Smooth muscle cell (in vitro differentiated cells): ENCODE results near the gene SYTL3. TPM values are rescaled to one million over a fixed set of nuclear protein-coding genes. Genes with fewer than 3 reads are reported as not detected.
A peak's percentile ranks its signal among the peaks of the same experiment; 100 is the strongest.

Experiments used
- DNase-seq: peaks from one replicate; lab custom pipeline; 2025; ENCODE audit not compliant: unreplicated experiment; lab: John Stamatoyannopoulos, UW
- H2AFZ ChIP-seq: fragments of 200-600 bp; sonication (generic); 2 replicates; pipeline ENCODE4 v1.6.0; 2016; ENCODE audit warnings: antibody characterized with exemption, low read depth, mild to moderate bottlenecking
- H3F3A ChIP-seq: fragments of 200-600 bp; sonication (generic); 2 replicates; pipeline ENCODE4 v1.6.0; 2017; ENCODE audit warnings: antibody characterized with exemption, low read depth
- H3K27ac ChIP-seq: fragments of 200-600 bp; sonication (generic); 2 replicates; pipeline ENCODE4 v1.5.1; 2016; ENCODE audit warnings: low read depth, mild to moderate bottlenecking
- H3K27me3 ChIP-seq: fragments of 200-600 bp; sonication (generic); 2 replicates; pipeline ENCODE4 v1.6.1; 2016; ENCODE audit warnings: low read depth, mild to moderate bottlenecking
- H3K36me3 ChIP-seq: fragments of 200-600 bp; sonication (generic); 2 replicates; pipeline ENCODE4 v1.5.1; 2016; ENCODE audit warnings: low read depth
- H3K4me1 ChIP-seq: fragments of 200-600 bp; sonication (generic); 2 replicates; pipeline ENCODE4 v1.5.1; 2016; ENCODE audit warnings: low read depth
- H3K4me2 ChIP-seq: fragments of 200-600 bp; sonication (generic); 2 replicates; pipeline ENCODE4 v1.6.0; 2016; ENCODE audit warnings: mild to moderate bottlenecking
- H3K4me3 ChIP-seq: fragments of 200-600 bp; sonication (generic); 2 replicates; pipeline ENCODE4 v1.5.1; 2016; ENCODE audit warnings: mild to moderate bottlenecking
- H3K79me2 ChIP-seq: fragments of 200-600 bp; sonication (generic); 2 replicates; pipeline ENCODE4 v1.6.0; 2016; ENCODE audit warnings: low read depth, mild to moderate bottlenecking
- H3K9ac ChIP-seq: fragments of 200-600 bp; sonication (generic); 2 replicates; pipeline ENCODE4 v1.6.0; 2016; ENCODE audit warnings: low read depth
- H3K9me3 ChIP-seq: fragments of 200-600 bp; sonication (generic); replicated peaks from 2 replicates; pipeline ENCODE4 v1.5.1; 2016; ENCODE audit warnings: low read depth
- H4K20me1 ChIP-seq: fragments of 200-600 bp; sonication (generic); 2 replicates; pipeline ENCODE4 v1.6.0; 2016; ENCODE audit warnings: low read depth
- WGBS: methylation state at CpG from one replicate; pipeline ENCODE4 v1.1.7; 2016; ENCODE audit warnings: low lambda C conversion rate; 5-methylcytosine and 5-hydroxymethylcytosine counted together
- polyA plus RNA-seq: library from polyadenylated mRNA; unstranded; fragments of >200 nt; fragmentation: Nextera tagmentation; extraction: Ambion mirVana; gene quantifications from 2 replicates; pipeline ENCODE4 v1.2.1, GENCODE V29; 2016
- total RNA-seq: library from RNA; depleted of rRNA; stranded (reverse); fragments of >200 nt; gene quantifications from 2 replicates; pipeline ENCODE4 v1.2.3, GENCODE V29; 2014
- TF ChIP-seq, protein P1 (sequence below): fragments of 200-600 bp; sonication (generic); IDR thresholded peaks from 2 replicates; pipeline ENCODE4 v1.5.1; 2017; ENCODE audit warnings: borderline replicate concordance, mild to moderate bottlenecking, antibody characterized with exemption; ENCODE audit not compliant: insufficient read depth, poor library complexity, severe bottlenecking

Gene SYTL3
- total and polyA plus RNA-seq, 2 experiments from 2014 or later: 0.13 to 1.2 TPM

DNA sequence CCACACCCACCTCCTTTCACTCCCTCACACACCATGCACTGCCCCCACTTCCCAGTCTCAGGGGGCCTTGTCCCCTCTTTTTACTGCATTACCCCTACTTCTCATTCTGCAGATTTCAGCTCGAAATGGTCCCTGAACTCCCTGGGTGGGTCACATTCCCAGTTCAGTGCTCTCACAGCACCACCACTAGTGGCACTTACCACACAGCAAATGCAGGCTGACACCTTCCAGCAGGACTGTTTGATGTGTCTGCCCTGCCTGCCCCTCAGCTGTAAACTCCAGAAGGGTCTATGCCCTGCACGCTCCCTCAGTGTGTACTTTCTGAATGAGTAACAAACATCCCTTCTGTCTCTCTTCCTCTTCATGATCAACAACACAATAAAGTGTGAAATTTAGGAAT, 9.3 kb upstream of the SYTL3 start:
- 84% methylated on average over 2 of the region's 2 CpGs for WGBS
- Histone ChIP-seq H3K27me3 (no peaks in the 10 kb centered on the region), H3K27ac (no peak overlapping the region), H3K79me2 (peaks cover 49% of the 10 kb centered on the region), H3K36me3 (no peaks in the 10 kb centered on the region), H4K20me1 (peaks cover 51% of the 10 kb centered on the region), H3K4me3 (no peak overlapping the region), H3K4me2 (no peak overlapping the region), H3F3A (no peaks in the 10 kb centered on the region), H3K4me1 (peaks cover 13% of the 10 kb centered on the region), H3K9ac (peak overlapping the region; percentile 11), H3K9me3 (no peaks in the 10 kb centered on the region), H2AFZ (no peak overlapping the region)
- DNase-seq: no peak
- TF ChIP-seq, protein P1, sequence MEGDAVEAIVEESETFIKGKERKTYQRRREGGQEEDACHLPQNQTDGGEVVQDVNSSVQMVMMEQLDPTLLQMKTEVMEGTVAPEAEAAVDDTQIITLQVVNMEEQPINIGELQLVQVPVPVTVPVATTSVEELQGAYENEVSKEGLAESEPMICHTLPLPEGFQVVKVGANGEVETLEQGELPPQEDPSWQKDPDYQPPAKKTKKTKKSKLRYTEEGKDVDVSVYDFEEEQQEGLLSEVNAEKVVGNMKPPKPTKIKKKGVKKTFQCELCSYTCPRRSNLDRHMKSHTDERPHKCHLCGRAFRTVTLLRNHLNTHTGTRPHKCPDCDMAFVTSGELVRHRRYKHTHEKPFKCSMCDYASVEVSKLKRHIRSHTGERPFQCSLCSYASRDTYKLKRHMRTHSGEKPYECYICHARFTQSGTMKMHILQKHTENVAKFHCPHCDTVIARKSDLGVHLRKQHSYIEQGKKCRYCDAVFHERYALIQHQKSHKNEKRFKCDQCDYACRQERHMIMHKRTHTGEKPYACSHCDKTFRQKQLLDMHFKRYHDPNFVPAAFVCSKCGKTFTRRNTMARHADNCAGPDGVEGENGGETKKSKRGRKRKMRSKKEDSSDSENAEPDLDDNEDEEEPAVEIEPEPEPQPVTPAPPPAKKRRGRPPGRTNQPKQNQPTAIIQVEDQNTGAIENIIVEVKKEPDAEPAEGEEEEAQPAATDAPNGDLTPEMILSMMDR: no peak

DNA sequence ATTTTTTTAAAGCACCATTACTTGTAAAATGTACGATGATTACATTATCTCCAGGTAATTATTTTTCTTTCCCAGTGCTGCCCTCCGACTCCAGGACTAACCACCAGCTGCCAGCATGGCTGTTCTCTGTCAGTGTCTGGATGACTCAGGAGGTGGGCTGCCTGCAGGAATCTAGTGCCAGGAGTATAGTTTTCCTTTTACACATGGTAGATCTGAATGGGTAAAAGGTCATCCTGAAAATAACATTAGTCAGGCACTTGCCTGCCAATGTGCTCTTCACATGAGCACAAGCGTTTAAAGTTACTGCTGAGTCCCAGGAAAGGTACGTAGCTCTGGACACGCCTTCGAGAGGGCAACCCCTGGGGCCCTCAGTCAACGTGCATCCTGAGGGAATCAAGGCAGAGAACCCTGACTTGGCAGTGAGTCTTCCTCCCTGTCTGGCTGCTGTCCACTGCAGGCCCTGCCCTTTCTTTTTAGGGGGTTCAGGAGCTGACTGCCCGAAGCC, 7.7 kb upstream of the SYTL3 start:
- Histone ChIP-seq H3K4me1 (peaks cover 13% of the 10 kb centered on the region), H3K79me2 (peaks cover 49% of the 10 kb centered on the region), H3K9me3 (no peaks in the 10 kb centered on the region), H3K36me3 (no peaks in the 10 kb centered on the region), H2AFZ (no peak overlapping the region), H3K27me3 (no peaks in the 10 kb centered on the region), H3K4me3 (no peak overlapping the region), H3K27ac (peak overlapping the region; percentile 99), H3F3A (no peaks in the 10 kb centered on the region), H4K20me1 (peaks cover 51% of the 10 kb centered on the region), H3K4me2 (peak overlapping the region; percentile 95), H3K9ac (no peak overlapping the region)
- TF ChIP-seq, protein P1: no peak
- WGBS: 52% methylated on average over 8 of the region's 8 CpGs
- DNase-seq: no peak

DNA sequence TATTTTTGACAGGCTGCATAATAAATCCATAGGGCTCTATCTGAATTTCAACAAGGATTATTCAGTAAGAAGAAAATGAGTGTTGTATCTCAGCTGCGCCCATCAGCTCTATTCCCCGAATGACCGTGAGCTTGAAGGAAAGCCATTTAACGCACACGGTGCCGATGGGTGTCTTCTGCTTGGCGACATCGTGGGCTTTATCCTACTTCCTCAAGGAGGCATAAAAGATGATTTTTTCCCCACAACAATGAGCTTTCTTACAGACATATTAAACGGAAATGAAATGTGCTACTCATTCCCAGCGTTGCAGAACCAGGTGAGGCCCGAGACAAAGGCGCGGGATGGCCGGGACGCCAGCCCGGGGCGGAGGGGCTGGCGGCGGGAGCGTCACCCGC, 6.0 kb upstream of the SYTL3 start:
- Histone ChIP-seq H3K4me3 (peak overlapping the region; percentile 97), H3F3A (no peaks in the 10 kb centered on the region), H3K4me2 (peak overlapping the region; percentile 95), H3K27me3 (no peaks in the 10 kb centered on the region), H3K79me2 (peaks cover 49% of the 10 kb centered on the region), H2AFZ (peak overlapping the region; percentile 91), H4K20me1 (peaks cover 42% of the 10 kb centered on the region), H3K36me3 (no peaks in the 10 kb centered on the region), H3K4me1 (peaks cover 15% of the 10 kb centered on the region), H3K27ac (peak overlapping the region; percentile 99), H3K9ac (peak overlapping the region; percentile 99), H3K9me3 (no peaks in the 10 kb centered on the region)
- WGBS: 2% methylated on average over 21 of the region's 21 CpGs
- no peak for DNase-seq
- TF ChIP-seq, protein P1: no peak

DNA sequence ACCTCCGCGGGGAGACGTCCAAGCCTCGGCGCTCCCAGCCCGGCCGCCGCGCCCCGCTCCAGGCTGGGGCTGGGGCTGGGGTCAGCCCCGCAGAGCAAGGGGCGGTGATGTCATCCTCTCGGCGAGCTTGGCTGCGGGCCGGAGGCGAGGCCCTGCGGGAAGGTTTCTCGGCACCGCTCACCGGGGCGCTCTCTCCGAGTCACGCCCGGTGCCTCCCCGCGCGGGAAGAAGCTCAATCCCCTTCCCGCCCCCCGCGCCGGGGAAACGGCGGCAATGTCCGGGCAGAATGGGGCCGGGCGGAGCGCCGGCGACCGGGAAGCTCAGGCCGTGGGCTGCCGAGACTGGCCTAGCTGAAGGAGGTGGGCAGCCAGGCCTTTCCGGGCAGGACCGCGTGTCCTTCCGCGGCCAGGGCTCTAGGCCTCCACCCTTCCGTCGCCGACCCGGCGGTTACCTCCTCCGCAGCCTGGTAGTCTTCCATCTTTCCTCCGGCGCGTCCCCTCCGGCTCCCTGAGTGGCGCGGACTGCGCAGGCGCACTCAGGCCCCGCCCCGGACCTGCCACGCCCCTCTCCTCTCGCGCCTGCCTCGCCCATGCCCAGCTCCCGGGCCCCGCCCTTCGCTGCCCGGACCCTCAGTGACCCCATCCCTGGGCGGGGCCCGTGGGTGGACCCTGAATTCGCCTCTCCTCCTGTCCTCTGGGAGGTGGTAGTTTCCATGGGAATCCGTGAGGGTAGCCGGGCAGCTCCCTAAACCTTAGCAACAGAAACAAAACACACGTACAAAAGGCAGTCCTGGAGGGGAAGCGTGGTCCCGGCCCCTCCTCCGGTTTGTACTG, 5.4 kb upstream of the SYTL3 start, which contains the start of gene DYNLT1:
TSS of gene DYNLT1 (minus strand) at position 513 of the 833 bp plus-strand sequence. CDS start at position 478, 35 bp downstream.
- H3K36me3 ChIP-seq: no peaks in the 10 kb centered on the region
- no peaks in the 10 kb centered on the region for H3K27me3 ChIP-seq
- H3K9ac ChIP-seq: peak within 1 kb of the TSS; percentile 99
- H4K20me1 ChIP-seq: peaks cover 37% of the 10 kb centered on the region
- no peaks in the 10 kb centered on the region for H3K9me3 ChIP-seq
- H3K4me2 ChIP-seq: peak within 1 kb of the TSS; percentile 95
- TF ChIP-seq, protein P1: no peak
- H3K4me3 ChIP-seq: peak within 1 kb of the TSS; percentile 97
- peaks cover 19% of the 10 kb centered on the region for H3K4me1 ChIP-seq
- under 1% methylated on average over 37 of the region's 81 CpGs for WGBS
- peaks cover 45% of the 10 kb centered on the region for H3K79me2 ChIP-seq
- no peaks in the 10 kb centered on the region for H3F3A ChIP-seq
- peak within 1 kb of the TSS; percentile 91 for H2AFZ ChIP-seq
- peak within 1 kb of the TSS; percentile 99 for H3K27ac ChIP-seq
- peak; percentile 83 for DNase-seq
